Upper lobe of left lung (tissue), 4 donors: ENCODE results near the gene ADGRG2.

Experiments
- CTCF ChIP-seq, 6 experiments: fragments of 450-650 bp in 4 of 6; fragments of 200-600 bp in 2 of 6; sonication (generic) in 2 of 6; IDR thresholded peaks; one replicate each; pipeline ENCODE4 v1.5.1; 2016 to 2019; ENCODE audit warnings: antibody characterized with exemption in 6 of 6
- EP300 ChIP-seq, 4 donors: sonication (generic); formaldehyde crosslinking; IDR thresholded peaks; one replicate each; pipeline ENCODE4 v1.5.1; 2017; ENCODE audit warnings: antibody characterized with exemption in 4 of 4, control low read depth in 2 of 4
- POLR2A ChIP-seq, 4 donors: fragments of 450-650 bp; IDR thresholded peaks; one replicate each; pipeline ENCODE4 v1.5.1; 2016 to 2017; ENCODE audit warnings: antibody characterized with exemption in 4 of 4, mild to moderate bottlenecking in 2 of 4

- TF ChIP-seq POLR2A (IDR thresholded peaks at IDR 0.05) (no peak), CTCF (IDR thresholded peaks at IDR 0.05) (no peak), EP300 (IDR thresholded peaks at IDR 0.05) (no peak)
These were observed 114.4 kb downstream of the ADGRG2 start for GRCh38 chrX:19007868-19008267.
